HL-60 (cell line): Measurements from ENCODE around the gene DIP2A.

Source experiments
- CTCF ChIP-seq: IDR thresholded peaks from one replicate; pipeline ENCODE4 v1.5.1; 2011; ENCODE audit warnings: low read length, control low read depth, inconsistent platforms; ENCODE audit not compliant: insufficient read depth
- GABPA ChIP-seq: IDR thresholded peaks from 2 replicates; pipeline ENCODE4 v1.6.1; 2012; ENCODE audit warnings: low read depth
- POLR2AphosphoS5 ChIP-seq: IDR thresholded peaks from 2 replicates; pipeline ENCODE4 v1.6.1; 2012; ENCODE audit warnings: low read depth

- TF ChIP-seq CTCF: no peak
- TF ChIP-seq POLR2AphosphoS5: no peak
- no peak for TF ChIP-seq GABPA
Observed at GRCh38 chr21:46561445-46562090, 102.9 kb downstream of the DIP2A start.
